HepG2 (cell line): ENCODE data around the gene BMPR2.

ENCODE experiments used
- CTCF ChIP-seq: sonication (generic); formaldehyde crosslinking; IDR thresholded peaks from 2 replicates; pipeline ENCODE4 v1.5.0; 2020; ENCODE audit warnings: mild to moderate bottlenecking, missing genetic modification reagents, moderate library complexity
- EZH2 ChIP-seq: conservative IDR thresholded peaks from 2 replicates; pipeline ENCODE4 v1.6.1; 2012; ENCODE audit warnings: mild to moderate bottlenecking, low read depth, low read length, moderate library complexity
- POLR2A ChIP-seq, 2 experiments: IDR thresholded peaks; 2 replicates each; pipeline ENCODE4 v1.6.1; 2011; ENCODE audit warnings: low read depth in 2 of 2, low read length in 2 of 2, mild to moderate bottlenecking in 1 of 2, moderate library complexity in 1 of 2; ENCODE audit not compliant: insufficient read depth in 1 of 2
- SMAD9 ChIP-seq: sonication (generic); formaldehyde crosslinking; IDR thresholded peaks from 2 replicates; pipeline ENCODE4 v1.5.1; 2020; ENCODE audit warnings: mild to moderate bottlenecking, missing genetic modification reagents
- TBP ChIP-seq: sonication (generic); formaldehyde crosslinking; IDR thresholded peaks from 2 replicates; pipeline ENCODE4 v1.5.0; 2020; ENCODE audit warnings: missing genetic modification reagents
- ZBTB46 ChIP-seq: sonication (generic); formaldehyde crosslinking; IDR thresholded peaks from 2 replicates; pipeline ENCODE4 v1.4.0; 2020; ENCODE audit warnings: mild to moderate bottlenecking, missing genetic modification reagents, borderline replicate concordance

- no peak for TF ChIP-seq CTCF (CRISPR knock-in tag)
- no peak for TF ChIP-seq TBP (CRISPR knock-in tag)
- no peak for TF ChIP-seq EZH2
- no peak for TF ChIP-seq SMAD9
- no peak for TF ChIP-seq POLR2A (IDR thresholded peaks at IDR 0.05; ENCODE audit: insufficient read depth in 1 of 2, low read depth in 2 of 2, low read length in 2 of 2)
- TF ChIP-seq ZBTB46 (CRISPR knock-in tag) = no peak
Observed at GRCh38 chr2:202452744-202453143, 76.6 kb downstream of the BMPR2 start.
